HEK293 (cell line): ENCODE measurements around the gene MLPH.

Source experiments
- CTCF ChIA-PET: fragments of 350-600 bp; formaldehyde crosslinking; extraction: SDS; loops from one replicate; lab custom pipeline; 2021; ENCODE audit warnings: antibody characterized with exemption; lab: Yijun Ruan, JAX
- POLR2A ChIA-PET: fragments of 300-600 bp; formaldehyde crosslinking; extraction: SDS; loops from one replicate; lab custom pipeline; 2020; ENCODE audit warnings: antibody characterized with exemption, inconsistent platforms; lab: Yijun Ruan, JAX
- H3K27ac ChIP-seq: fragments of 200-500 bp; sonication (Bioruptor generic); 2 replicates; pipeline ENCODE4 v1.5.1; 2014; ENCODE audit warnings: low read depth, low read length, control low read depth, inconsistent platforms; ENCODE audit errors: extremely low read depth
- H3K36me3 ChIP-seq, 2 experiments: fragments of 200-500 bp in 1 of 2; sonication (Bioruptor generic) in 1 of 2; 1 replicate in 1 of 2; 2 replicates in 1 of 2; pipeline ENCODE4 v1.5.1; 2014 to 2017; ENCODE audit warnings: inconsistent platforms in 2 of 2, low read length in 2 of 2; ENCODE audit not compliant: control insufficient read depth in 2 of 2, insufficient read depth in 1 of 2
- H3K4me1 ChIP-seq: fragments of 200-500 bp; sonication (Bioruptor generic); 2 replicates; pipeline ENCODE4 v1.5.1; 2014; ENCODE audit warnings: mild to moderate bottlenecking, low read length, inconsistent platforms; ENCODE audit not compliant: control insufficient read depth, insufficient read depth
- H3K4me3 ChIP-seq: 2 replicates; pipeline ENCODE4 v1.5.1; 2011; ENCODE audit warnings: low read depth, mild to moderate bottlenecking, control low read depth, low read length, moderate library complexity
- H3K9me3 ChIP-seq: fragments of 200-500 bp; sonication (Bioruptor generic); 2 replicates; pipeline ENCODE4 v1.5.1; 2014; ENCODE audit warnings: low read depth, low read length, inconsistent platforms; ENCODE audit not compliant: control insufficient read depth, insufficient read depth
- ATF2 ChIP-seq: fragments of 450-650 bp; formaldehyde crosslinking; IDR thresholded peaks from 2 replicates; pipeline ENCODE4 v1.5.1; 2016; ENCODE audit warnings: missing biosample characterization, missing genetic modification characterization, low read depth
- BCL6B ChIP-seq: fragments of 450-650 bp; formaldehyde crosslinking; IDR thresholded peaks from 2 replicates; pipeline ENCODE4 v1.5.1; 2017; ENCODE audit warnings: missing biosample characterization, missing genetic modification characterization
- GLI4 ChIP-seq: fragments of 450-650 bp; formaldehyde crosslinking; IDR thresholded peaks from 2 replicates; pipeline ENCODE4 v1.5.1; 2016; ENCODE audit warnings: missing biosample characterization, missing genetic modification characterization
- GLIS2 ChIP-seq: fragments of 450-650 bp; formaldehyde crosslinking; IDR thresholded peaks from 2 replicates; pipeline ENCODE4 v1.5.1; 2016; ENCODE audit warnings: missing biosample characterization, missing genetic modification characterization
- KLF9 ChIP-seq: fragments of 450-650 bp; formaldehyde crosslinking; IDR thresholded peaks from 2 replicates; pipeline ENCODE4 v1.5.1; 2016; ENCODE audit warnings: missing biosample characterization, missing genetic modification characterization, low read depth
- PBX3 ChIP-seq: sonication (generic); formaldehyde crosslinking; IDR thresholded peaks from 2 replicates; pipeline ENCODE4 v1.8.1; 2022; ENCODE audit warnings: mild to moderate bottlenecking, moderate library complexity, missing genetic modification reagents
- SALL2 ChIP-seq: fragments of 450-650 bp; formaldehyde crosslinking; IDR thresholded peaks from 2 replicates; pipeline ENCODE4 v1.5.0; 2017; ENCODE audit warnings: missing biosample characterization, mild to moderate bottlenecking, missing genetic modification characterization, borderline replicate concordance
- TSHZ1 ChIP-seq: fragments of 450-650 bp; formaldehyde crosslinking; IDR thresholded peaks from 2 replicates; pipeline ENCODE4 v1.5.1; 2016; ENCODE audit warnings: missing biosample characterization, missing genetic modification characterization, borderline replicate concordance
- YY2 ChIP-seq: fragments of 450-650 bp; formaldehyde crosslinking; IDR thresholded peaks from 2 replicates; pipeline ENCODE4 v1.5.1; 2016; ENCODE audit warnings: missing biosample characterization, missing genetic modification characterization
- ZFHX2 ChIP-seq: fragments of 450-650 bp; formaldehyde crosslinking; conservative IDR thresholded peaks from 2 replicates; pipeline ENCODE4 v1.5.1; 2016; ENCODE audit warnings: missing biosample characterization, missing genetic modification characterization
- ZNF121 ChIP-seq: fragments of 450-650 bp; formaldehyde crosslinking; IDR thresholded peaks from 2 replicates; pipeline ENCODE4 v1.5.1; 2016; ENCODE audit warnings: missing biosample characterization, missing genetic modification characterization
- ZNF132 ChIP-seq: fragments of 450-650 bp; formaldehyde crosslinking; IDR thresholded peaks from 2 replicates; pipeline ENCODE4 v1.5.1; 2017; ENCODE audit warnings: missing biosample characterization, missing genetic modification characterization, borderline replicate concordance
- ZNF146 ChIP-seq: fragments of 450-650 bp; formaldehyde crosslinking; IDR thresholded peaks from 2 replicates; pipeline ENCODE4 v1.5.1; 2016; ENCODE audit warnings: missing biosample characterization, missing genetic modification characterization
- ZNF19 ChIP-seq: fragments of 450-650 bp; formaldehyde crosslinking; IDR thresholded peaks from 2 replicates; pipeline ENCODE4; 2016; ENCODE audit warnings: missing biosample characterization, missing genetic modification characterization, low read depth
- ZNF23 ChIP-seq: fragments of 450-650 bp; formaldehyde crosslinking; IDR thresholded peaks from 2 replicates; pipeline ENCODE4 v1.5.1; 2016; ENCODE audit warnings: missing biosample characterization, missing genetic modification characterization, borderline replicate concordance
- ZNF248 ChIP-seq: fragments of 450-650 bp; formaldehyde crosslinking; IDR thresholded peaks from 2 replicates; pipeline ENCODE4 v1.5.1; 2017; ENCODE audit warnings: missing biosample characterization, missing genetic modification characterization
- ZNF426 ChIP-seq: fragments of 450-650 bp; formaldehyde crosslinking; IDR thresholded peaks from 2 replicates; pipeline ENCODE4 v1.5.1; 2017; ENCODE audit warnings: missing biosample characterization, missing genetic modification characterization, mild to moderate bottlenecking, inconsistent platforms, moderate library complexity
- ZNF48 ChIP-seq: fragments of 450-650 bp; formaldehyde crosslinking; IDR thresholded peaks from 2 replicates; pipeline ENCODE4 v1.5.1; 2016; ENCODE audit warnings: missing biosample characterization, missing genetic modification characterization
- ZNF514 ChIP-seq: fragments of 450-650 bp; formaldehyde crosslinking; IDR thresholded peaks from 2 replicates; pipeline ENCODE4 v1.5.1; 2016; ENCODE audit warnings: missing biosample characterization, missing genetic modification characterization
- ZNF580 ChIP-seq: fragments of 450-650 bp; formaldehyde crosslinking; IDR thresholded peaks from 2 replicates; pipeline ENCODE4 v1.5.1; 2016; ENCODE audit warnings: missing biosample characterization, missing genetic modification characterization
- ZNF585B ChIP-seq: fragments of 450-650 bp; formaldehyde crosslinking; IDR thresholded peaks from 2 replicates; pipeline ENCODE4 v1.5.1; 2016; ENCODE audit warnings: missing biosample characterization, missing genetic modification characterization
- ZNF623 ChIP-seq: fragments of 450-650 bp; formaldehyde crosslinking; IDR thresholded peaks from 2 replicates; pipeline ENCODE4 v1.5.1; 2016; ENCODE audit warnings: missing biosample characterization, missing genetic modification characterization
- ZNF792 ChIP-seq: fragments of 450-650 bp; formaldehyde crosslinking; IDR thresholded peaks from 2 replicates; pipeline ENCODE4 v1.5.1; 2016; ENCODE audit warnings: missing biosample characterization, missing genetic modification characterization
- ZNF830 ChIP-seq: fragments of 450-650 bp; IDR thresholded peaks from 2 replicates; pipeline ENCODE4 v1.5.0; 2018; ENCODE audit warnings: missing biosample characterization, missing genetic modification characterization, low read depth, mild to moderate bottlenecking, moderate library complexity
- ZSCAN23 ChIP-seq: fragments of 450-650 bp; formaldehyde crosslinking; IDR thresholded peaks from 2 replicates; pipeline ENCODE4 v1.5.1; 2016; ENCODE audit warnings: missing biosample characterization, missing genetic modification characterization
- ZXDB ChIP-seq: fragments of 450-650 bp; formaldehyde crosslinking; IDR thresholded peaks from 2 replicates; pipeline ENCODE4 v1.5.1; 2016; ENCODE audit warnings: missing biosample characterization, missing genetic modification characterization

The MLPH gene

GRCh38 chr2:237527233-237527632 lies 40.2 kb downstream of the MLPH start (continued):
- TF ChIP-seq ZNF792 (no peak), GLIS2 (no peak), ZNF426 (tag by site-specific recombination) (no peak), ZNF19 (tag by site-specific recombination) (no peak), ZNF514 (tag by site-specific recombination) (no peak), ZNF580 (tag by site-specific recombination) (no peak), KLF9 (tag by site-specific recombination) (no peak)

- Histone ChIP-seq H3K27ac (no peak overlapping the region), H3K4me3 (no peak overlapping the region), H3K36me3 (no peaks in the 10 kb centered on the region), H3K4me1 (no peaks in the 10 kb centered on the region), H3K9me3 (no peaks in the 10 kb centered on the region)
- TF ChIP-seq SALL2 (tag by site-specific recombination) (no peak), ZNF146 (tag by site-specific recombination) (peak; percentile 23; the same call in 1 of the 2 replicates), ZNF132 (tag by site-specific recombination) (no peak), YY2 (tag by site-specific recombination) (no peak), ZFHX2 (no peak), ZNF48 (tag by site-specific recombination) (no peak), ZSCAN23 (tag by site-specific recombination) (no peak), ZNF830 (tag by site-specific recombination) (no peak)
- ChIA-PET CTCF (no interaction called here), POLR2A (no interaction called here)
These were observed 40.7 kb downstream of the MLPH start for GRCh38 chr2:237527766-237528165.

GRCh38 chr2:237529452-237530402 lies 42.7 kb downstream of the MLPH start:
- Histone ChIP-seq H3K4me3 (no peak overlapping the region), H3K9me3 (no peaks in the 10 kb centered on the region), H3K36me3 (no peaks in the 10 kb centered on the region), H3K27ac (no peak overlapping the region), H3K4me1 (no peaks in the 10 kb centered on the region)
- ChIA-PET POLR2A (no interaction called here), CTCF (interaction anchor here (0.5 to 1.2 kb wide), 5 partner anchors 17 to 364 kb away, joined by 3 to 5 read pairs (median 4); no protein-coding TSS in a partner anchor)
- TF ChIP-seq GLI4, result no peak
- TF ChIP-seq ATF2 (tag by site-specific recombination), result no peak
- no peak for TF ChIP-seq ZNF585B (tag by site-specific recombination)
- TF ChIP-seq ZNF23 (tag by site-specific recombination), result no peak
- no peak for TF ChIP-seq TSHZ1 (tag by site-specific recombination)
- no peak for TF ChIP-seq ZXDB
- no peak for TF ChIP-seq BCL6B
- TF ChIP-seq ZNF623 (tag by site-specific recombination), result no peak
- TF ChIP-seq PBX3 (CRISPR knock-in tag), result no peak
- no peak for TF ChIP-seq ZNF248 (tag by site-specific recombination)
- TF ChIP-seq SALL2 (tag by site-specific recombination), result no peak
- TF ChIP-seq ZNF121, result no peak
